IPS-18c (cell line): ENCODE data around the gene KRTAP26-1.

ENCODE experiments used
- H3K4me3 ChIP-seq: 2 replicates; pipeline ENCODE4 v1.7.0; 2013; ENCODE audit warnings: low read depth, mild to moderate bottlenecking, low read length, moderate library complexity; ENCODE audit not compliant: insufficient read depth
- H3K9me3 ChIP-seq: one replicate; pipeline ENCODE4 v1.6.1; 2013; ENCODE audit warnings: mild to moderate bottlenecking, low read length, moderate library complexity; ENCODE audit not compliant: control insufficient read depth, insufficient read depth

KRTAP26-1 gene

DNA sequence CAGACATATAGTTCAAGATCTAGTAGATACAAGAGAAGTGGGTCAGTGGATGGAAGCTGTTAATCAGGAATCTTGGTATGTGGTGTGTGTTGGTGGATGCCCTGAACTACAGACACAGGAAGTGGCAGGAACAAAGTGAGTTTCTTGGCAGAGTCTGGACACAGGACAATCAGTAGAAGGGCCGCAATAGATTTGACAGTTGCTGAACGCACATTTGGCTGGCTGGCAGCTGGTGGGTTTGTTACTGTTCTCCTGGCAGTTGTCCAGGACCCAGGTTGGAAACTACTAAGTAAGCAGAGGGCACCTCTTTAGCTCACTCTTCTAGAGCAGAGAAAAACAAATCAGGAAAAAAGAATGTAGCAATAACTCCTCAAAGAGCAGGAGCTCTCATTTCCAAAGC, 13.2 kb downstream of the KRTAP26-1 start:
- no peak overlapping the region for H3K4me3 ChIP-seq
- H3K9me3 ChIP-seq: no peaks in the 10 kb centered on the region

- Histone ChIP-seq H3K4me3 (no peak overlapping the region), H3K9me3 (no peaks in the 10 kb centered on the region)
These were observed 15.0 kb downstream of the KRTAP26-1 start for GRCh38 chr21:30305136-30305535.

DNA sequence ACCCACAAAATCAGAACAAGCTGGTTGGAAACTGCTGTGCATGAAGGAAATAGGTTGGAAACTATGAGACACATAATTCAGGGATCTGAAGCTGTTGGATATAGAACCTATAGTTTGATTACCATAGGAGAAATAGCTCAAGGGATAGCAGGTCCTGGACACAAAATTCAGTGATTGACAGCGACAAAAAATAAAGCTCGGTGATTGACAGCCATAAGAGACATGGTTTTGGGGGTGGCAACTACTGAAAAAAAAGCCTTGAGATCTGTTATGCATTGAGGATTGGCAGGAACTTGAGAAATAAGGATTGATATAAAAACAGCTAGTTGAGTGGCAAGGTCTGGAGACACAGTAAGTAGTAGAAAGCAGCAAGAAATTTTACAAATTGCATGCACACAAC, 30.9 kb downstream of the KRTAP26-1 start, which contains the start of gene KRTAP25-1:
TSS of gene KRTAP25-1 (minus strand) at position 300 of the 400 bp plus-strand sequence. CDS start at position 276, 24 bp downstream.
- Histone ChIP-seq H3K4me3 (no peak within 1 kb of the TSS), H3K9me3 (no peaks in the 10 kb centered on the region)

GRCh38 chr21:30282850-30283249, 37.3 kb downstream of the KRTAP26-1 start, which contains the start of gene KRTAP24-1:
TSS of gene KRTAP24-1 (minus strand) at chr21:30282950. CDS start at chr21:30282932, 18 bp downstream.
- no peaks in the 10 kb centered on the region for H3K9me3 ChIP-seq
- no peak within 1 kb of the TSS for H3K4me3 ChIP-seq

DNA sequence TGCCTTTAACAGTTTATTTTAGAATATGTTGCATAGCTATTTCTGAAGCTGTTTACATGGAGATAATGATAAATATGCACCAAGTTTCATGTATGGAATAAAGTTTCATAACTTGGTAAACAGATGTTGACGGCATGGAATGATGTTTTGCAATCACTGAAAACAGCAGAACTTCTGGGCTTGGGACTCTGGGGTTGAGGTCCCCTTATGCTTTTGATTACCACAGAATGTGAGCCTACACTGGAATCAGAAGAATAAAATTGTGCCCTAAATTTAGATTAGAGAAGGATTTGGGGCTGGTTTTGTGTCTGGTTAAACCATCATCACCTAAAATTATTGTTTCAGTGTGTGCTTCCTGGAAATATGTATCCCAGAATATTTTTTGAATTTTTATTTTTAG, 48.5 kb downstream of the KRTAP26-1 start:
- no peaks in the 10 kb centered on the region for H3K9me3 ChIP-seq
- H3K4me3 ChIP-seq: no peak overlapping the region

DNA sequence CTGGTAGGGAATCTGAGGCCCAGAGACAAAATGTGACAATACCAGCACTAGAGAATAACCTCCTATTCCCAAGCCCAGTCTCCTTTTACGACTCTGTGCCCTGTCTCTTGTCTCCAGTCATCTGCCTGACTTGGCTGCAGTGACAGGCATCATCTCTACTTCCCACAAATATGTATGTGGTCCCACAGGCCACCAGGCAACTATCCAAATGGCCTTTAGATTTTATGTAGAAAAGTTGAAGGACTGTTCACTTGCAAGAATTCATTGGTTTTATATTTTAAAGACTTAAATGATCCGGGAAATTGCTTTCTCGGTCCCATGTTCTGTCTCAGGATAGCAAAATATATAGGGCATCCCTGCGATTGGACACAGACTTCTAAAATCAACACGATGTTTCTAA, 49.0 kb downstream of the KRTAP26-1 start:
- Histone ChIP-seq H3K4me3 (no peak overlapping the region), H3K9me3 (no peaks in the 10 kb centered on the region)

DNA sequence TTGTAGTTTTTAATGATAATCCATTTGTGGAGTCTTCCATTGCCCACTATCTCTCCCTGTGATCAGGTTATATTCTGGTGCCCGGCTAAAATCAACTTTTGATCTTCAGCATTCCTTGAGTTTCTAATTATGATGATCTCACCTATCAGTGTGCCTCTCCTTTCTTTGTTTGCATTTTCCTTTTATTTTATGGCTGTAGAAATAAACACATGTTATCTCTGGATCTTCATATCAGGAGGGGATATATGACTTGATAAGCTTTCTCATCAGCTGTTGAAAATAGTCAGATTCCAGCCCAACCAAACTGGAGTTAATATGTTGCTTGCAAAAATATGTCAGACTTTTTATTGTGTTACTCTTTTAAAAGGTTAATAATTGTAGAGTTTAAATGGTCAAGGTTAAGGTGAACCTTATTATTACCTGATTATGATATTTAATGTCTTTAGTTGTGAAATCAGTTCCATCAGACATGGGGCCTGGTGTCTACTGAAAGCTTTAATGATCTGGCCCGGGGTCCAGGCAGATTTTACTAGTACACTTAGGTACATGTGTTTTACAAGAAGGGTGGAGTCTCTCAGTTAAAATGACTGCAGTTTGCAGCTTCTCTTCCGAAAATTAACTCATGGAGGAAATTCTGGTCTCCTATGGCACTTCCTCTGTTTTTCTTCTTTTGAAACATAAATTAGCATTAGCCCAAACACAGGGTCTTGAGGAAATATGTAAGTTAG, 50.1 kb downstream of the KRTAP26-1 start:
- H3K9me3 ChIP-seq: no peaks in the 10 kb centered on the region
- no peak overlapping the region for H3K4me3 ChIP-seq
